GM18519 (cell line): ENCODE measurements around the gene ASPSCR1.
"Not testable (repeated sequence)": the region's sequence is repeated elsewhere in the genome, so short reads cannot be mapped to it uniquely, and the experiment has no call there.

Experiments used
- ATAC-seq: cut with Tn5 transposase; IDR thresholded peaks from one replicate; pipeline ENCODE4 v1.9.1; 2021; ENCODE audit warnings: mild to moderate bottlenecking, moderate library complexity; ENCODE audit not compliant: unreplicated experiment, low FRiP score

Gene ASPSCR1

DNA sequence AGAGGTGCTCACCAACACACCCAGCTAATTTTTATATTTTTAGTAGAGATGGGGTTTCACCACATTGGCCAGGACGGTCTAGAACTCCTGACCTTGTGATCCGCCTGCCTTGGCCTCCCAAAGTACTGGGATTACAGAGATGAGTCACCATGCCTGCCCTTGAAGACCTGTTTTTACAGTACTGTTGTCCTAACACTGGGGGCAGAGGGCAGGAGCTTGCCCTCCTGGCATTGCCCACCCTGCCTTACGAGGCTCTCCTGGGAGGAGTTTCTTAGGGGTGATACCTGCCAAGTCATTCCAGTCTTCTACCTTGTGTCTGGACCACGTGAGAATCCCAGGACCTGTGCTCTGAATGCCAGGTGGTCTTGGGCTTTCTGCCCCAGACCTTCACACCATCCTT is 2.7 kb downstream of the ASPSCR1 start:
- ATAC-seq = no peak

DNA sequence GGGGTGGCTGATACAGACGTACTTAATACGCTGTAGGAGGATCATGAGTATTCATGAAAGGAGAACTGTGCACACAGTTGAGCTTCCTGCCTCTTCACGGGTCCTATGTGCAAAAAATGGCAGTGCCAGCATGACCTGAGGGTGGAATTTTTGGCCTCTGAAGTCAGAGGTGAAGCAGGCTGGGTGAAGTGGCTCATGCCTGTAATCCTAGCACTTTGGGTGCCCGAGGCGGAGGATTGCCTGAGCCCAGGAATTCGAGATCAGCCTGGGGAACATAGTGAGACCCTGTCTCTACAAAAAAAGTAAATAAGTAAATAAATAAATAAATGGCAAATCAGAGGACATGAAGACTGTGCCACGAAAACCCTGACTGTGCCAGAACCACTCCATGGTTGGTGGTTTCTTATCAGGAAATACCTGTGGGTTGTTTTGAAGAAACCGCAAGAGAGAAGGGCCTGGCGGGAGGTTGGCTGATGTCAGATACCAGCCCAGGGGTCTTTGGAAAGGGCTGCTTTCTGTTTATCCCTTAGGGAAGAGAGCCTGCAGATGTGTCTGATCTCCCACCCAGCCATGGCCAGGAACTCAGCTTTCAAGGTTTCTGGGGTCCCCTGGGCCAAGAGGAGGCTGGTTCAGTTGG is 3.4 kb downstream of the ASPSCR1 start:
- ATAC-seq = no peak

DNA sequence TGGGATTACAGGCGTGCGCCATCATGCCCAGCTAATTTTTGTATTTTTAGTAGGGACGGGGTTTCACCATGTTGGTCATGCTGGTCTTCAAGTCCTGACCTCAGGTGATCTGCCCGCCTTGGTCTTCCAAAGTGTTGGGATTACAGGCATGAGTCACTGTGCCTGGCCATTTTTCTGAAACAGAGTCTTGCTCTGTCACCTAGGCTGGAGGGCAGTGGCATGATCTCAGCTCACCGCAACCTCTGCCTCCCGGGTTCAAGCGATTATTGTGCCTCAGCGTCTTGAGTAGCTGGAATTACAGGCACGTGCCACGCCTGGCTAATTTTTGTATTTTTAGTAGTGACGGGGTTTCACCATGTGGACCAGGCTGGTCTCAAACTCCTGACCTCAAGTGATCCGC is 4.1 kb downstream of the ASPSCR1 start:
- ATAC-seq = not testable (repeated sequence)

DNA sequence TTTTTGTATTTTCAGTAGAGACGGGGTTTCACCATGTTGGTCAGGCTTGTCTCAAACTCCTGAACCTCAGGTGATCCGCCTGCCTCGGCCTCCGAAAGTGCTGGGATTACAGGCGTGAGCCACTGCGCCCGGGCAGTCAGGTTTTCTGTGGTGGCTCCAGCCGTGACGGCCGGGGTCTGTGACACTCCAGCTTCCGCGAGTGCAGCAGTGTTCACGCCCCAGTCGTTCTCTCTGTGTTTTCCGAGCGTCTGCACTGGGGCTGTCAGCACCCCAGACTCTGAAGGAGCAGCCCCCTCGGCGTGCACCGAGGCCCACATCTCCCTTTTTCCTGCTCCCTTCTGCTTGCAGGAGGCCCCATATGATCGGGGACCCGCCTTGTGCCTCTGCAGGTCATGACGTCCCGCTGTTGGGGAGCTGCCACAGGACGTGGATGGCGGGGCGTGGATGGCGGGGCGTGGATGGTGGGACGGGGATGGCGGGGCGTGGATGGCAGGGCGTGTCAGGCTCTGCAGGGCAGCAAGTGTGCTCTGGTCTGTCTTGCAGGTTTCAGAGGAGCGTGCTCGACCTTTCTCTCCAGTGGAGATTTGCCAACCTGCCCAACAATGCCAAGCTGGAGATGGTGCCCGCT is 5.7 kb downstream of the ASPSCR1 start:
- no peak for ATAC-seq

DNA sequence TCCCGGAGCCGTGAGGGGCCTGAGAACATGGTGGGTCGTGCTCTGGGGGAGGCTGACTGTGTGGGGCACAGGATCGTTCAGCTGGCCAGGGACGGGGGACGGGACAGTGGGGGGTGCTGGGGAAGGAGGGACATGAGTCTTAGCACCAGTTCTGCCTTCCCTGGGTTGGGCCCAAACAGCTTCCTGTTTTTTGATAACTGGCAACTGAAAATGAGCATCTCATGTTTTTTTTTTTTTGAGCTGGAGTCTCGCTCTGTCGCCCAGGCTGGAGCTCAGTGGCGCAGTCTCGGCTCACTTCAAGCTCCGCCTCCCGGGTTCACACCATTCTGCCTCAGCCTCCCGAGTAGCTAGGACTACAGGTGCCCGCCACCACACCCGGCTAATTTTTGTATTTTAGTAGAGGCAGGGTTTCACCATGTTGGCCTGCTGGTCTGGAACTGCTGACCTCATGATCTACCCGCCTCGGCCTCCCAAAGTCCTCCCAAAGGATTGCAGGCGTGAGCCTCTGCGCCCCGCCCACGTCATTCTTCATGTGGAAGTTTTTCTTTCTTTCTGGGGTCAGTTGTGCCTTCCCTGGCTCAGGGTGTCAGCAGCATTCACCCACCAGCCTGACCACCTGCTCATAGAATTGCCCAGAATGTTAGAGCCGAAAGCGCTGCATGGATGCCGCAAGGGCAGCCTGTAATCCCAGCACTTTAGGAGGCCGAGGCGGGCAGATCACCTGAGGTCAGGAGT is 6.4 kb downstream of the ASPSCR1 start:
- no peak for ATAC-seq

DNA sequence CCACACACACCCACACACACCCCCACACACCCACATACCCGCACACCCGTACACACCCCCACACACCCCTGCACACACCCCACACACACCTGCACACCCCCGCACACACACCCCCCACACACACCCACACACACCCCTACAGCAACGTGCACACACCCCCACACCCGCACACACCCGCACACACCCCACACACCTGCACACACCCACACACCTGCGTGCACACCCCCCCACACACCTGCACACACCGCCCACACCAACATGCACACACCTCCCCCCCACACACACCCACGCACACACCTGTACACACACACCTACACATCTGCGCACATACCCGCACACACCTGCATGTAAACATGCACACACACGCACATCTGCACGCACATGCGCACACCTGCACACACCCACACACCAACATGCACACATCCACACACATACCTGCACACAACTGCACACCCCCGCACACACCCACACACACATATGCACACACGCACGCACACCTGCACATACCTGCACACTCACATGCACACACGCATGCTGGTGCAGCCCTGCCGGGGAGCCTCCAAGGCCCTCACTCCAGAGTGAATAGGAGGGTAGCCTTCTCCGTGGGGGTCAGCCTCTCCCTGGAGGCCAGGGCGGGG is 7.5 kb downstream of the ASPSCR1 start:
- ATAC-seq = no peak

DNA sequence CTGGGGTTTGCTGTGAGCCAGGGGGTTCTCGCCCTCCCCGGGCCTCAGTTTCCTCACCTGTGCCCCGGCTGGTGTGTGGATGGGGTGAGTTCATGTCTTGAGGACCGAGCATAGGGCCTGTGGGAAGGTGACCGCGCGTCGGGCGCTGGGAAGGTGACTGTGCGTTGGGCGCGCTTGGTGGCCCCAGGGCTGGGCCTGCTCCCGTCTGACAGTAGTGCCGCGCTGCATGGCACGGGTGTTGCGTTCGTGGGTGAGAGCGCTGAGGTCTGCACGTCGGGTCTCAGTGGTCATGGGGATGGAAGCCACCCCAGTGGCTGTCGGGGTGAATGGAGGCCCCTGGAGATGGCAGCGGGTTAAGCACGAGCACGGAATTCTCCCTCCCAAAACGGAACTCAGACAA is 9.2 kb downstream of the ASPSCR1 start:
- no peak for ATAC-seq

DNA sequence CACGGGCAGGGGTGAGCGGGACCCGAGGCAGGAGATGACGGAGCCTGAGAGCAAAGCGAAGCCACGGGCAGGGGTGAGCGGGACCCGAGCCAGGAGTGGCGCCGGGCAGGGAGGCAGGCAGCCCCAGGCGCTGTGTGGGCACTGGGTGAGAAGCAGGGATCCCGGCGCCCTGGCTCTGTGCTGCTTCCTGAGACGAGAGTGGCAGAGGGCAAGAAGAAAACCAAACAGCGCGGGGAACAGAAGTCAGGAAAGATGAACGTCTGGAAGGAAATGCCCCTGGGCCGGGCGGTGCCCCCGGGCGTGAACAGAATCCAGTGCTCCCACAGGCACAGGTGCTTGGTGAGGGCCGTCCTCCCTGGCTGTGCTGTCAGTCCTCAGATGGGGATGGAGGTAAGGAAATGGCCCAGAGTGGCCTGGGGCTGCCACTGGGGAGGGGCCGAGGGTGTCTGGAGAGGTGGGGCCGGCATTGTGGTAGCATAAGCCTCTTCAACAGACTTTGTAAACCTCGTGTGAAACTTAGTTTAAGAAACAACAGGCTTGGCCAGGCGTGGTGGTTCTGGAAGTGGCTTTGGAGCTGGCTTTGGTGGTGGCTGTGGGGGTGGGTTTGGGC is 9.8 kb downstream of the ASPSCR1 start:
- no peak for ATAC-seq

DNA sequence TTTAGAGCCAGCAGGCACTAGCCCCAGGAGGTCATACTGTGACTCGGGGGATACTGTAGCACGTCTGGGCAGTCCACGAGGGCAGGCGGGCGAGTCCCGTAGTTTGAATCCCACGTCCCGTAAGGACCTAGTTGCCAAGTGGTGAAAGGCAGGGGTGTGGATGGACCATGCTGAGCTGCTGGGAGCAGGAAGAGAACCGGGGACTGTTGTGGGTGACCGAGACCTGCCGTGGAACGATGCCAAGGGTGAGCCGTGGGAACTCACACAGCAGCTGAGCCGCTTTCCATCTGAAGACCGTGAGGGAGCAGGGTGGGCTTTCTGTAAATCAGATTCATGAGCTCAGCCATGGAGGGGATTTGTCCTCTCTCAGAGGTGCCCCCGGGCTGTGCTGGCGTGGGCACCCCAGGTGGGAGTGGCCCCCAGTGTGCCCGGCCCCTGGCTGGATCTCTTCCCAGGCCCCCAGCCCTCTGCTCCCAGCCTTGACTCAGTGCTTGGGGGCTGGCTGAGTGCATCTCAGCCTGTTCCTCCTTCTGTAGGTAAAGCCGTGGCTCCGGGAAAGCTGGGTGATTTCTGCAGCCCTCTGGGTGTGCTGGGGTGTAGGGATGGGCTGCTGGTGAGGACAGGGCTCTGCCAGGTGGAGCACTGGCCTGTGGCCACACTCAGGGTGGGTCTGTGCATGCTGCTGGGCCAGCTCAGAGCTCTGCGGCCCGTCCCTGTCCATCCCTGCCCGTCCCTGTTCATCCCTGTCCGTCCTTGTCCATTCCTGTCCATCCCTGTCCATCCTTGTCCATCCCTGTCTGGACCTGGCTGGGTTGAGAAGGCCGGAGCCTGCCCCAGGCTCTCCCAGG is 13.6 kb downstream of the ASPSCR1 start:
- ATAC-seq = no peak

DNA sequence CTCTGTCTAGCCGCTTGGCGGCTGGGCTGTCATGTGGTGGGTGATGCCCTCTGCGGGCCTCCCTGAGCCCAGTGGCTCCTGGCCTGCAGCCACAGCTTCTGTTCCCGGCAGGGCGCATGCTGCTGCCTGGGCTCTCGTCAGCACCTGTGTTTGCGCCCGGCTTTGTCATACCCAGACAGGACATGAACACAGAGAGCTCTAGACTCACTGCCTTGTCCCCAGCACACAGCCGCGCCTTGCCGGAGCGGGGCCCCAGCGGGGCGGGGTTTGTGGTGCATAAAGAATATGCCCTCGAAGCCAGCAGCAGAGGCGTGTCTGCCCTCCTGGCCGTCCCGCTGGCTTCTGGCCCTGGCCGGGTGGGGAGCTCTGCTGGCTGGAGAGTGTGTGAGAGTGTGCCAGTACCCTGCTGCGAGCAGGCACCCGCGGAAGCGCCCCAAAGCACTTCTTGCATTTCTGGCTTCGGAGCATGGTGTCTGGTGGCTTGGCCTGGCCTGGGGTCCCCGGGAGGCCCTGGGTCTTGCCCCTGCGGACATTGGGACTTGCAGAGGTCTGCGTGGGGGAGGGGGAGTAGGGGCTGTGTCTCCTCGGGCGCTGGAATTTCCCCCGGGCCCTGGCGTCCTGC is 14.4 kb downstream of the ASPSCR1 start:
- no peak for ATAC-seq

DNA sequence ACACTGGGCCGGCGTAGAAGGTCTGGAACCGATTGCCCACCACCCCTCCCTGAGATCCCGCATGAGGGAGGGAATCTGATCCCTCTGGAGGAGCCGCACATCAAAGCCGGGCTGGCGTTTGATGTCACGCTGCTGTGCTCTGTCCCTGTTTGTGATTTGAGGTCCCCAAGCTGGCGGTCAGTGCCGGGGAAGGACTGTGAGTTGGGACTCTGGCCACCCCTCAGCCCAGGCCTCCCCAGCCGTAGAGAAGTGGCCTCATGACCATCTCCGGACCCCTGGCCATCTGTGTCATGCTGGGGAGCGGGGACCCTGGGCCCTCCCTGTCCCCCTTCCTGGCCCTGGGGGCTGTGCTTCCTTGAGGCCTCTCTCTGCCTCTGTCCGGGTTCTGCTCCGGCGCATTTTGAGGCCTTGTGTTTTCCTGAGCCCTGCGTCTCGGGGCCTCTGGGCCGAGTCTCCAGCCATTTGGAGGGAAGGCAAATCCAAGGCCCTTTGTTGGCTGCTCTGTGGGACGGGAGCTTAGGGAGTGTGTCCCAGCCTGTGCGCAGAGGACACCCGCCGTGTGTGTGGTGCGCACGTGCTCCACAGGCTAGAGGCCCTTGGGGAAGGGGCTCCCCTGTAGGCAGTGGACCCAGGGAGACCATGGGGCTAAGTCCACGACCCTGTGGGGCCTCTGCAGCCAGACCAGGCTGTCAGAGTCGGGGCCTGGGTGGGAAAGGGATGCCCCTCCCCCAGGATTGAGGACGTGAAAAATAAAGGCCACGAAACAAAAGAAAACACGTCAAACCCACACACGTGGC is 15.1 kb downstream of the ASPSCR1 start:
- no peak for ATAC-seq

DNA sequence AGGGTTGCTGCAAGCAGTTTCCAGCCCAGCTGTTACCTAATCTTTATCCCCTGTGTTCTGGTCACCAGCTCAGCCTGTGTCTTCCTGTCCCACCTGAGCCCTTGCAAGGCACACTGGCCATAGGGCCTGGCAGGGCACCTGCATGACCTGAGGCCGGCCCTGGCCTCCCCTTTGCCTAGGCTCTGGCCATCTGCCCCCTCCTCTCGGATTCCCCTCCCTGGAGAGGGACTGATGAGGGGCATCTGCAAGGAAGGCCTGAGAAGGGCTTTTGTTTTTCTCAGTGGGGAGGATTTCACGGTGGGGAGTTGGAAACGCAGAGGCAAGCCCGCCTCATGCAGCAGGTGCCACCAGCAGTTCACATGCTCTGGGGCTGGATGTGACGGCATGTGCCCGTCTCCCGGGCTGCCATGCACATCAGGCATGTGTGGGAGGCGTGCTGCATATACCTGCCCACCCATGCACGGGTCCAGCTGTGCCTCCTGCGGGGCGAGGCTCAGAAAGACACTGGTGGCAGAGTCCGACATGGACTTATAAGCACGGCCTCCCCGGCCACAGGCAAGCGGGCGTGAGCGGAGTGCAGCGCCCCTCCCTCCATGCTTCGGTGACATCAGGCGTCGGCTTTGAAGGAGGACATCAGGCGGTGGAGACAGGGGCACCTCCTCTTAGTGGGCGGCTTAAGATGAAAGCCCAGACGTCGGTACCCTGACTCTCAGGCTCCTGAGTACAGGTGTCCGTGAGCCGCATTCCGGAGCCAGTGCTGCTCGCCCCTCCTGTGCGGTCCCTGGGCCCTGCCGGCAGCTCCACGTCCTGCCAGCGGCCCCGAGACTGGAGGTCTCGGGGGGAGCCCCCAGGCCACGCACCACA is 16.5 kb downstream of the ASPSCR1 start:
- ATAC-seq = no peak

DNA sequence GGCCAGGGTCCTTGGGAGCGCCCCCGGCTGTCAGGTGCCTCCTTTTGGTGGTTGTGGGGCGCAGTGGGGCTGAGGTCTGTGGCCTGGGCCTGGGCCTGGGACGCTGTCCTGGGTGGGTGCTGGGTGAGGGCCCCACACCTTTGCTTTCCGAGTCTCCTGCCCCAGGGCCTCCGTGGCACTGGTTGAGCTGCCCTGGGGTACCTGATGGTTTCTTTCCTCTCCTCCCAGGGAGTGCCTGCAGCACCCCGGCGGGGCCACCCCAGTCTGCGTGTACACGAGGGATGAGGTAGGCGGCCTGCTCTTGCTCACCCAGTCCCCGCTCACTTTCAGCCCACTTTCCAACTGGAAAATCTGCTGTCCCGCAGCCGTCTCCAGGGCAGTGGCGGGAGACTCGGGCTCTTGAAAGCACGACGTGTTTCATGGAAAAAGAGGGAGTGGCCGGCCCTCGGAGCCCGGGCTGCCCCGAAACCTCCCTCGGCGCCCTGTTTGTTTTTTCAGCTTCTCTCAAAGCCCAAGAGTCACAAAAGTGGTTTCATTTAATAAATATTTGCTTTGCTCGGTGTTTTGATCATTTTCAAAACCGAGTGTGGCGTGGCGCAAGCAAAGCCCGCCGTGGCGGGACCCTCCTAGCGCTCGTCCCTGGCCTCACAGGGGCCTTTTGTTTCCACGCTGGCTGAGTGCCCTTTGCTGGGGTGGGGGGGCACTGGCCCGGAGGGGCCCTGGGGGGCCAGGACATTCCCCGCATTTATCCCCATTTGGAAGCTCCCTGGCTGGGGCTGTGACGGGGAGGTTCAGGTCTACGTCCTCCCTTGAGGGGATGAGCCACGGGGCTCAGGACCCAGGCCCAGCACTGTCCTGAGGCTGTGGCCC is 17.4 kb downstream of the ASPSCR1 start:
- no peak for ATAC-seq

DNA sequence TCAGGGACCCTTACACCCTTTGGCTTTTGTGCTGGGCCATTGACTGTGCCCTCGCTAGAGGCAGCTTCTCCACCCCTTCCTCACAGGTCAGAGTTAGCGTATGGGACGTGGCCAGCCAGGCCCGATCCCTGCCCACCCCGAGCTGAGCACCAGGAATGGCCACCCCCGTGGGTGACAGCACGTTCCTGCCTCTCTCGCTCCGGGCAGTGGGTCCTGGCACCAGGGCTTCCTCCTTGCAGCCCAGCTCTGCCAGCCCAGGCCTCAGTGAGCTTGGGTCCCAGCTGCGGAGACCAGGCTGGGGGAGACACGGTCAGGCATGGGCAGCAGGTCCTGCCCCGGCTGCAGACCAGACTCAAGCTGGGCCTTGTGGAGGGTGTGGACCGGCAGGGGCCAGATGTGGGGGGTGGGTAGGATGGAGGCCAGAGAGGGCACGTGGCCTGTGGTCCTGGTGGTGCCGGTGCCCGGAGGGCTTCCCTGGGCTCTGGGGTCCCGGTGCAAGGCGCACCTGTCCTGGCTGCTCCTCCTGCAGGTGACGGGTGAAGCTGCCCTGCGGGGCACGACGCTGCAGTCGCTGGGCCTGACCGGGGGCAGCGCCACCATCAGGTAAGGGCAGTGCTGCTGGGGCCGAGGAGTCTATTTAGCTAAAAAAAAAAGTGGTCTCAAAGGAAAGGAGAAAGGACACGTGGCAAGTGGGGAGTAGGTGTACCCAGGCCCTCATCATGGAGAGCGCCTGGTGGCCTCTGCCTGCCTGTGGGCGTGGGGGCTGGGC is 18.2 kb downstream of the ASPSCR1 start:
- ATAC-seq = no peak

DNA sequence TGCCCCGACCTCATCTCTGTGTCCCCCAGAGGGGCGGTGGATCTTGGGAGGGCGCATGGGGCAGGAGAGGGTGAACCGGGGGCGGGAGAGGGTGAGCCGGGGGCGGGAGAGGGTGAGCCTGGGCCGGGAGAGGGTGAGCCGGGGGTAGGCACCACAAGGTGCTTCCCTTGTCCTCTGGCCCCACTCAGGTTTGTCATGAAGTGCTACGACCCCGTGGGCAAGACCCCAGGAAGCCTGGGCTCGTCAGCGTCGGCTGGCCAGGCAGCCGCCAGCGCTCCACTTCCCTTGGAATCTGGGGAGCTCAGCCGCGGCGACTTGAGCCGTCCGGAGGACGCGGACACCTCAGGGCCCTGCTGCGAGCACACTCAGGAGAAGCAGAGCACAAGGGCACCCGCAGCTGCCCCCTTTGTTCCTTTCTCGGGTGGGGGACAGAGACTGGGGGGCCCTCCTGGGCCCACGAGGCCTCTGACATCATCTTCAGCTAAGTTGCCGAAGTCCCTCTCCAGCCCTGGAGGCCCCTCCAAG is 18.9 kb downstream of the ASPSCR1 start:
- ATAC-seq = no peak
